ENCODE measurements around the gene CCT7.
A peak's percentile ranks its signal among the peaks of the same experiment; 100 is the strongest.

CCT7 gene

GRCh38 chr2:73265298-73266060 lies 31.4 kb downstream of the CCT7 start:
- Histone ChIP-seq H3K27ac (ENCODE audit: low read length) (no peak overlapping the region), H3K27me3 (ENCODE audit: insufficient read depth, low read length) (peaks cover 40% of the 10 kb centered on the region), H3K9ac (ENCODE audit: low read depth, low read length) (no peak overlapping the region), H3K4me3 (ENCODE audit: low read length) (no peak overlapping the region), H3K4me1 (ENCODE audit: insufficient read depth, low read length) (no peaks in the 10 kb centered on the region; the same call in 1 of the 2 replicates), H3K36me3 (ENCODE audit: insufficient read depth, low read depth, low read length) (peaks cover 4% of the 10 kb centered on the region; the same call in 1 of the 2 replicates), H3K9me3 (ENCODE audit: insufficient read depth, low read depth, low read length) (no peaks in the 10 kb centered on the region)

GRCh38 chr2:73266061-73266901 lies 32.2 kb downstream of the CCT7 start:
- Histone ChIP-seq H3K4me1 (ENCODE audit: insufficient read depth, low read length) (no peaks in the 10 kb centered on the region), H3K4me3 (ENCODE audit: low read length) (no peak overlapping the region), H3K36me3 (ENCODE audit: insufficient read depth, low read depth, low read length) (peaks cover 4% of the 10 kb centered on the region; the same call in 1 of the 2 replicates), H3K9me3 (ENCODE audit: insufficient read depth, low read depth, low read length) (no peaks in the 10 kb centered on the region), H3K27ac (ENCODE audit: low read length) (no peak overlapping the region), H3K9ac (ENCODE audit: low read depth, low read length) (no peak overlapping the region), H3K27me3 (ENCODE audit: insufficient read depth, low read length) (peaks cover 48% of the 10 kb centered on the region)

GRCh38 chr2:73267008-73267407 lies 32.9 kb downstream of the CCT7 start:
- Histone ChIP-seq H3K27me3 (ENCODE audit: insufficient read depth, low read length) (peaks cover 53% of the 10 kb centered on the region), H3K27ac (ENCODE audit: low read length) (no peak overlapping the region), H3K4me3 (ENCODE audit: low read length) (no peak overlapping the region), H3K9me3 (ENCODE audit: insufficient read depth, low read depth, low read length) (no peaks in the 10 kb centered on the region), H3K4me1 (ENCODE audit: insufficient read depth, low read length) (no peaks in the 10 kb centered on the region), H3K36me3 (ENCODE audit: insufficient read depth, low read depth, low read length) (peaks cover 4% of the 10 kb centered on the region; the same call in 1 of the 2 replicates), H3K9ac (ENCODE audit: low read depth, low read length) (no peak overlapping the region)

GRCh38 chr2:73268366-73268829 lies 34.3 kb downstream of the CCT7 start:
- Histone ChIP-seq H3K4me1 (ENCODE audit: insufficient read depth, low read length) (no peaks in the 10 kb centered on the region), H3K4me3 (ENCODE audit: low read length) (peak overlapping the region; percentile 64), H3K36me3 (ENCODE audit: insufficient read depth, low read depth, low read length) (no peaks in the 10 kb centered on the region; the same call in 1 of the 2 replicates), H3K27ac (ENCODE audit: low read length) (no peak overlapping the region), H3K9ac (ENCODE audit: low read depth, low read length) (peak overlapping the region; percentile 56; the same call in 1 of the 2 replicates), H3K9me3 (ENCODE audit: insufficient read depth, low read depth, low read length) (no peaks in the 10 kb centered on the region), H3K27me3 (ENCODE audit: insufficient read depth, low read length) (peaks cover 55% of the 10 kb centered on the region)

- H3K4me3 ChIP-seq (ENCODE audit: low read length) = peak overlapping the region; percentile 64
- no peaks in the 10 kb centered on the region for H3K9me3 ChIP-seq (ENCODE audit: insufficient read depth, low read depth, low read length)
- H3K27ac ChIP-seq (ENCODE audit: low read length) = no peak overlapping the region
- peaks cover 55% of the 10 kb centered on the region for H3K27me3 ChIP-seq (ENCODE audit: insufficient read depth, low read length)
- no peaks in the 10 kb centered on the region for H3K36me3 ChIP-seq (ENCODE audit: insufficient read depth, low read depth, low read length)
- H3K9ac ChIP-seq (ENCODE audit: low read depth, low read length) = peak overlapping the region; percentile 56; the same call in 1 of the 2 replicates
- no peaks in the 10 kb centered on the region for H3K4me1 ChIP-seq (ENCODE audit: insufficient read depth, low read length)
Measured at GRCh38 chr2:73268830-73269685, 35.0 kb downstream of the CCT7 start.

GRCh38 chr2:73269686-73270465 lies 35.8 kb downstream of the CCT7 start:
- Histone ChIP-seq H3K36me3 (ENCODE audit: insufficient read depth, low read depth, low read length) (no peaks in the 10 kb centered on the region), H3K4me1 (ENCODE audit: insufficient read depth, low read length) (no peaks in the 10 kb centered on the region), H3K27me3 (ENCODE audit: insufficient read depth, low read length) (peaks cover 55% of the 10 kb centered on the region), H3K4me3 (ENCODE audit: low read length) (peak overlapping the region; percentile 64; the same call in 1 of the 2 replicates), H3K27ac (ENCODE audit: low read length) (no peak overlapping the region), H3K9ac (ENCODE audit: low read depth, low read length) (no peak overlapping the region), H3K9me3 (ENCODE audit: insufficient read depth, low read depth, low read length) (no peaks in the 10 kb centered on the region)

- Histone ChIP-seq H3K9ac (ENCODE audit: low read depth, low read length) (no peak overlapping the region), H3K27me3 (ENCODE audit: insufficient read depth, low read length) (peaks cover 48% of the 10 kb centered on the region), H3K4me1 (ENCODE audit: insufficient read depth, low read length) (no peaks in the 10 kb centered on the region), H3K9me3 (ENCODE audit: insufficient read depth, low read depth, low read length) (no peaks in the 10 kb centered on the region), H3K36me3 (ENCODE audit: insufficient read depth, low read depth, low read length) (no peaks in the 10 kb centered on the region), H3K27ac (ENCODE audit: low read length) (no peak overlapping the region), H3K4me3 (ENCODE audit: low read length) (no peak overlapping the region)
Measured at GRCh38 chr2:73272270-73272669, 38.2 kb downstream of the CCT7 start.

GRCh38 chr2:73279852-73280251 lies 45.7 kb downstream of the CCT7 start:
- no peak overlapping the region for H3K9ac ChIP-seq (ENCODE audit: low read depth, low read length)
- H3K4me1 ChIP-seq (ENCODE audit: insufficient read depth, low read length) = no peaks in the 10 kb centered on the region; the same call in 1 of the 2 replicates
- no peak overlapping the region for H3K27ac ChIP-seq (ENCODE audit: low read length)
- H3K27me3 ChIP-seq (ENCODE audit: insufficient read depth, low read length) = peaks cover 15% of the 10 kb centered on the region
- H3K36me3 ChIP-seq (ENCODE audit: insufficient read depth, low read depth, low read length) = no peaks in the 10 kb centered on the region
- no peaks in the 10 kb centered on the region for H3K9me3 ChIP-seq (ENCODE audit: insufficient read depth, low read depth, low read length)
- no peak overlapping the region for H3K4me3 ChIP-seq (ENCODE audit: low read length)

- Histone ChIP-seq H3K9me3 (ENCODE audit: insufficient read depth, low read depth, low read length) (no peaks in the 10 kb centered on the region), H3K9ac (ENCODE audit: low read depth, low read length) (no peak overlapping the region), H3K4me3 (ENCODE audit: low read length) (no peak overlapping the region), H3K27me3 (ENCODE audit: insufficient read depth, low read length) (peaks cover 29% of the 10 kb centered on the region), H3K36me3 (ENCODE audit: insufficient read depth, low read depth, low read length) (no peaks in the 10 kb centered on the region), H3K4me1 (ENCODE audit: insufficient read depth, low read length) (peaks cover 5% of the 10 kb centered on the region; the same call in 1 of the 2 replicates), H3K27ac (ENCODE audit: low read length) (no peak overlapping the region)
Measured at GRCh38 chr2:73281244-73281643, 47.1 kb downstream of the CCT7 start.

- Histone ChIP-seq H3K27ac (ENCODE audit: low read length) (no peak overlapping the region), H3K36me3 (ENCODE audit: insufficient read depth, low read depth, low read length) (no peaks in the 10 kb centered on the region), H3K9ac (ENCODE audit: low read depth, low read length) (peak overlapping the region; percentile 75; the same call in 1 of the 2 replicates), H3K27me3 (ENCODE audit: insufficient read depth, low read length) (peaks cover 47% of the 10 kb centered on the region), H3K4me3 (ENCODE audit: low read length) (peak overlapping the region; percentile 79), H3K4me1 (ENCODE audit: insufficient read depth, low read length) (peaks cover 5% of the 10 kb centered on the region; the same call in 1 of the 2 replicates), H3K9me3 (ENCODE audit: insufficient read depth, low read depth, low read length) (no peaks in the 10 kb centered on the region)
Measured at GRCh38 chr2:73282924-73283544, 48.9 kb downstream of the CCT7 start.
